HG02678 (cell line): ENCODE results near the gene TERB1.
"Not testable (repeated sequence)": the region's sequence is repeated elsewhere in the genome, so short reads cannot be mapped to it uniquely, and the experiment has no call there.

ENCODE experiments used
- ATAC-seq: cut with Tn5 transposase; IDR thresholded peaks from one replicate; pipeline ENCODE4 v1.9.1; 2021; ENCODE audit warnings: mild to moderate bottlenecking, moderate library complexity; ENCODE audit not compliant: unreplicated experiment

Gene TERB1

GRCh38 chr16:66824006-66824405 lies 22.6 kb upstream of the TERB1 start:
- ATAC-seq, result no peak

- ATAC-seq, result no peak
These were observed 13.3 kb upstream of the TERB1 start for GRCh38 chr16:66814734-66815133.

DNA sequence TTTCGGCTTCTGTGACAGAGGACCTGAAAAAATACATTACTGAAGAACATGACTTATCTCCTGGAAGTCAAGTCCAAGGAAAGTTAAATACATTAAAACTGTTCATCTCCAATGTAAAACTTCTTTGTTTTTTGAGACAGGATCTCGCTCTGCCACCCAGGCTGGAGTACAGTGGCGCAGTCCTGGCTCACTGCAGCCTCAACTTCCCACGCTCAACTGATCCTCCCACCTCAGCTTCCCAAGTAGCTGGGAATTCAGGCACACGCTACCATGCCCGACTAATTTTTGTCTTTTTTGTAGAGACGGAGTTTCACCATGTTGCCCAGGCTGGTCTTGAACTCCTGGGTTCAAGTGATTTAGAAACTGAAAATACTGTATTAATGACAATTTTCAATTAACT lies 9.7 kb upstream of the TERB1 start:
- no peak for ATAC-seq

- no peak for ATAC-seq
These were observed 9.0 kb upstream of the TERB1 start for GRCh38 chr16:66810391-66810790.

- no peak for ATAC-seq
These were observed 8.4 kb upstream of the TERB1 start for GRCh38 chr16:66809765-66810164.

GRCh38 chr16:66802159-66802558 lies 775 bp upstream of the TERB1 start:
- no peak for ATAC-seq

DNA sequence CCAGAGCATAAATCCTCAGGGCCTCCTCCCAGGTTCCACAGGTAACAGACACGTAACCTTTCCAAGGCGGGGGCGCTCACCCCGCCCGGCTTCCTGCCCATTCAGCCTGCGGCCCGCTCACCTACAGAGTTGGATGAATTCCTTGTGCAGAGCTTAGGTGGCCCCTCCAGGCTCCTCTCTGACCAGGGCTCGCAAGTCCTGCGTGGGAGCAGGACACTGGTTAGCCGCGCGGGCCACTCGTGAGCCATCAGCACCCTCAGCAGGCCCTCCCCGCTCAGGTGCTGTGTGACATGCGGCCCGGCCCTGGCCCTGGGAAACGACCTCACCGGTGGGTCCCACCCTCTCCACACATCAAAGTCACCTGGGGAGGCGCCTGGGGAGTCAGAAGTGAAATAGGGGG lies 528 bp downstream of the TERB1 start:
- ATAC-seq, result no peak

- ATAC-seq, result no peak
These were observed 3.2 kb downstream of the TERB1 start for GRCh38 chr16:66798161-66798560.

- not testable (repeated sequence) for ATAC-seq
These were observed 7.4 kb downstream of the TERB1 start for GRCh38 chr16:66793984-66794383.

GRCh38 chr16:66790130-66790733 lies 11.2 kb downstream of the TERB1 start:
- no peak for ATAC-seq

DNA sequence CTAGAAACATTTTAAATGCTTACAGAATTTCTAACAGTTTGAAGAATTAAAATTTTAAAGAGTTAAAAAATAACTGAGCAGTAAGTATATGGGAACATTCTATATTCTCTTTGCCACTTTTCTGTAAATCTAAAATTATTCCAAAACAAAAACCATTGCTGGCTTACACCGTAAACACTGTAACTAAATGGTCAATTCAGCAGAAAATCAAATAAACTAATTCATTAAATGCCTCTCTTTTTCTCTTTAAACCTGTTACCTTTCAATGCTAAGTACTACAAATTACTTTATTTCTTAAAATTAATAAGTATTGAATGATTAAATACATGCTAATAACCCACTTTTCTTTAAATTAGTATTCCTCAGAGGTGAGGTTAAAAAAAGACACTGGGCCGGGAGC lies 14.0 kb downstream of the TERB1 start:
- ATAC-seq, result no peak

DNA sequence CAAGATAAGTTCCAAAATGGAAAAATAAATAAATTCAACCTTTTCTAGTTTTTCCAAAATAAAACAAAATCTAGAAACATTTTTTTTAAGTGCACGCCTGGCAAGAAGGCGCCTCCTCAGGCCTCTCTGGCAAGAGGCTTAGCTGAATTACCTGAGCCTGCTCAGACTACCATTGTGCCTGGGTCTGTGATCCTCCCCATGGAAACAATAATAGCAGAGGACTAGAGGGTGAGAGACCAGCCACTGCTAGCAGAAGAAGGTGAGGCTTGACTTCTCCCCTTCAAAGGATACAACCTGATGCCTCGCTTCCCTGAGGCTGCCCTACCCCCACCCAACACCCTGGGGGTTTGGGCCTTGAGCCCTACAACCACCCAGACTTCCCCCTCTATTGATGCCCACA lies 14.8 kb downstream of the TERB1 start:
- ATAC-seq, result no peak

DNA sequence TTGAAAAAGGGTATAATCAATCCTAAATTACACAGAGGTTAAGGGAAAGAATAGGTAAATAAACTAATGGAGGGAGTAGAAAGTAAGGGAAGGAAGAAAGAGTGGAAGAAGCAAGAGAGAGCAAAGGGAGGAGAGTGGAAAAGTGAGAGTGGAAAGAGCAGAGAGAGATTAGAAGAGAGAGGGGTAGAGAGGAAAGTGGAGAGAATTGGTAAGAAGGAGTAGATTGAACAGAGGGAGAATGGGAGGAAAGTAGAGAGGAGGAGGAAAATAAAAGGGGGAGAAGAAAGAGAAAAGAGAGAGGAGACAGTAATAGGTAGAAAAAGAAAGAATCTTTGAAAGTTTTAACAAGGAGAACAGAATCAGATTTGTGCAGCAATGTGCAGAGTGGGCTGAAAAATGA lies 24.9 kb downstream of the TERB1 start:
- ATAC-seq, result no peak

DNA sequence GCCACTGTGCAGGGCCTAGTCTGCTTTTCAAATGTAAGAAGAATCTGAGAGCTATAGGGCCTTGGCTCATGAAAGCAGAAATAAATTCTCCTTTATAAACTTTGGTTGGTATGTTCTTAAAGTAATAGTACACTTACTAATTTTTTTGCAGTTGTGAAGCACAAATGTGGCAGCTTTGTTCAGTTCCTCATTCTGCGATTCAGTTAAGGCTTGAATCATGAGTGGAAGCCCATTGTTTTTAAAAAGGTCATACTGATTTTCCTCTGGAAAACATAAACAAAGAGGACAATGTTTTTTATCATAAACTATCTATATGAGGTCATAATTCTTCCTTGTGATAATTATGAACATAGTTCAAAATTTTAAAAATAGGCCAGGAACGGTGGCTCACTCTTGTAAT lies 26.4 kb downstream of the TERB1 start:
- no peak for ATAC-seq

GRCh38 chr16:66758086-66758485 lies 43.3 kb downstream of the TERB1 start:
- ATAC-seq, result no peak

- ATAC-seq, result no peak
These were observed 46.6 kb downstream of the TERB1 start for GRCh38 chr16:66754819-66755218.

- no peak for ATAC-seq
These were observed 47.2 kb downstream of the TERB1 start for GRCh38 chr16:66754211-66754610.

DNA sequence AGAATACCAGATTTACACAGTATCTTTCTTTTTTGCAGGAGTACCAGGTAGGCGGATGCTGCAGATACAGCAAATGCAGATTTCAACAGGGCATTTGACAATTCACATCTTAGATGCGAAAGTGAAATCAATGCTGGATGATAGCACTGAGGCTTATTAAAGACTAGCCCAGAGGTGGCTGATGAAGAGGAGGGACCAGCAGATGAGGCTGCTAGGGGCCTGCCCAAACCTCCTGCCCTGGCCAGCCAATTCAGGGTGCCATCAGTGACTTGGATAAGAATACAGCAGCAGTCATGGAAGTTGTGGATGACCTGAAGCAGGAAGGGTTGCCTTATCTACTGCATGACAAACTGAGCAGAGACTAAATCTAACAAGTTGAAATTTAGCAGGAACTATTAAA lies 48.4 kb downstream of the TERB1 start:
- no peak for ATAC-seq

- no peak for ATAC-seq
These were observed 49.0 kb downstream of the TERB1 start for GRCh38 chr16:66752379-66752778.

GRCh38 chr16:66751992-66752322 lies 49.4 kb downstream of the TERB1 start:
- no peak for ATAC-seq

GRCh38 chr16:66751303-66751991 lies 49.9 kb downstream of the TERB1 start, which contains the start of gene DYNC1LI2:
Gene DYNC1LI2, minus strand, starts transcription at chr16:66751609. Its CDS starts 18 bp downstream, at chr16:66751591.
- peak; percentile 85 for ATAC-seq

- ATAC-seq, result peak; percentile 22
These were observed 50.4 kb downstream of the TERB1 start for GRCh38 chr16:66751053-66751302.
